Fibroblast of skin of right quadriceps (primary cell): Measurements from ENCODE around the gene HBQ1.
"Not testable (repeated sequence)": the region's sequence is repeated elsewhere in the genome, so short reads cannot be mapped to it uniquely, and the experiment has no call there.

Experiments used
- DNase-seq: peaks from one replicate; pipeline ENCODE4 v3.0.0-alpha.2; 2013

HBQ1 gene

DNA sequence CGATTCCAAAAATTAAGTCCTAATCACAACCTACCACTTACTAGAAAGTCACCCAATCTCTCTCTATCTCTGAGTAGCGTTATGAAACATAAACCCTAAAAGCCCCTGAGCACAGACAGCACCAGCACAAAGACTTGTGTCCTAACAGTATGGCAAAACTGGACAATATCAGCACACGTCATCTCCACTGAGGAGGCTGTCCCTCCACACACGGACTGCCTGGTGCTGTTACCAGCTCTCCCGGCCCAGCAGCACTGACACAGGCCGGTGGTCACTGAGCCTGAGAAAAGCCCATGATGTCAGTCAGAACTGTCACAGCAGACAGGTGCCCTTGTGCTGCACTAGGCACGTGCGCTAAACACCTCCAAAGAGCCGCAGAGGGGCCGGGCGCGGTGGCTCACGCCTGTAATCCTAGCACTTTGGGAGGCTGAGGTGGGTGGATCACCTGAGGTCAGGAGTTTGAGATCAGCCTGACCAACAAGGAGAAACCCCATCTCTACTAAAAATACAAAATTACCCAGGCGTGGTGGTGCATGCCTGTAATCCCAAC is 31.4 kb downstream of the HBQ1 start:
- DNase-seq, result not testable (repeated sequence)

GRCh38 chr16:212999-213398 is 32.7 kb downstream of the HBQ1 start:
- no peak for DNase-seq

GRCh38 chr16:220021-220420 is 39.8 kb downstream of the HBQ1 start:
- no peak for DNase-seq

DNA sequence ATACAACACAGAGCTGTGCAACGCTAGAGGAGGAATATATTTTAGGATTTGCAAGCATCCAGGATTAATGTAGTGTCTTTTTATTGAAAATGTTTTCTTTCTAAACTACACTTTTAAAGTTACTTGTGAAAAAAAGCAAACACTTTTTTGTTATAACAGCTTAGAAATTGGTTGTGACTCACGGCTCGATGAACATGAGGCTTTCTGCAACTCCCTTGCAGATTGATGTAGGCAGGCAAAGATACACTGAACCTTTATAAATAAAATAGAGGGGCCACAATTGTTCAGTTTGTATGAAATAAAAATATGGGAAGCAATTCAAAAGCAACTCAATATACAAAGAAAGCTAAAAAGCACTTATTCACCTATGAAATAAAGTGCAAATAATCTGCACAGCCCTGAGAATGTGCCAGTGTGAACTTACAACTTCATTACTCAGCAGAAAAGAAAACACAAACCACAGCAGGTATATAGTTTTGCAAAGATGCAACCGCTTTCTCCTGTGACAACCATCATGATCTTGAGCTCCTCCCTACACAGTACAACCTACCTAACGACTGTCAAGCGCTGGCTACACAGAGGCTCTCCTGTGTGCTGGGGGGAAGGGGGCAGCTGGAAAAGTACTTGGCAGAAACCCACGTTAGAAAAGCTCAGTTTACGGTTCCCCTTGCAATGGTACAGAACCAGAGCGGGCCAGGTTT is 48.0 kb downstream of the HBQ1 start:
- DNase-seq, result no peak

DNA sequence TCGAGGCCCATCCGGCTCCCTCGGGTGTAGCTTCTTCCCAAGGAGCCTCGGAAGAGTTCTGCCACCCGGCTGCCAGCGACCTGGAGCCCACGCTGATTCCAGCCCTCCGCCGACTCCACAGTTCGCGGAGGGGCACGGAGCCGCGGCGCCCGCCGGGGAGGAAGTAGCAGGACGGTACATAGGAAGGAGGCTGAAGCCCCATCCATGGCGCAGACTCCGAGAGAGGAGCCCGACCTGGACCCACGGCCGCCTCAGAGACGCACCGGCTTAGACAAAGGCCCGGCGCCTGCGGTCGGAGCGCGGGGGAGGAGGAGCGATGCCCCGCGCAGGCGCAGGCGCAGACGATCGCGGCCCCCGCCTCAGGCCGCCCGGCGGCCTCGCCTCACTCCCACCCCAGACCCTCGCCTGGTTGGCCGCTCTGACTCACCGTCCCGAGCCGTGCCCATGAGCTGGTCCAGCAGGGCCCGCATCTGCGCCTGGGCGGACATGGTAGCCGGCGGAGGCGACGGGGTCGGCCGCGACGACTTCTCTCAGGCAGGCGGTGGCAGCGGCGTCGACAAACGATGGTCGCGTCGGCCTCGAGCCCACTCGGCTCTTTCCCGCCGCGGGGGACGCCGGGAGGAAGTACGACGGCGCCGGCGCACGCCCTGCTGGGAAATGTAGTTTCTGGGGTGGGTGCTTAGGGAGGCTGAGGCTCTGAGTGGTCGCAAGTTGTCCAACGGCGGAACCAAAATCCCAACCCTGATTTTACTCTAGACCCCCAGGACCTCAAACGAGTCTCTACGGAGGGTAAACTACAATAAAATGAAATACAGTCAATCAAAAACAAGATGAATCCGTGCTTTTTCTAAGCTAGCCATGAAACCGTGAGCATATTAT is 48.8 kb downstream of the HBQ1 start, which contains the start of gene LUC7L:
TSS of gene LUC7L (minus strand) at position 598 of the 879 bp plus-strand sequence. CDS start at position 488, 110 bp downstream.
- peak; percentile 87 for DNase-seq

GRCh38 chr16:229731-230281 is 49.5 kb downstream of the HBQ1 start:
- no peak for DNase-seq

DNA sequence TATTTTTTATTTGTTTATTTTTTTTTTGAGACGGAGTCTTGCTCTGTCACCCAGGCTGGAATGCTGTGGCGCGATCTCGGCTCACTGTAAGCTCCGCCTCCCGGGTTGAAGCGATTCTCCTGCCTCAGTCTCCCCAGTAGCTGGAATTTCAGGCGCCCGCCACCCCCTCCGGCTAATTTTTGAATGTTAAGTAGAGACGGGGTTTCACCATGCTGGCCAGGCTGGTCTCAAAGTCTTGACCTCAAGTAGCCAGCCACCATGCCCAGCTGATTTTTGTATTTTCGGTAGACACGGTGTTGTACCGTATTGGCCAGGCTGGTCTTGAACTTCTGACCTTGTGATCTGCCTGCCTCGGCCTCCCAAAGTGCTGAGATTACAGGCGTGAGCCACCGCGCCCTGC is 50.1 kb downstream of the HBQ1 start:
- DNase-seq, result not testable (repeated sequence)
